Cardiac fibroblast (primary cell): Measurements from ENCODE around the gene CLEC2D.
"Not testable (repeated sequence)": the region's sequence is repeated elsewhere in the genome, so short reads cannot be mapped to it uniquely, and the experiment has no call there.

ENCODE experiments used
- DNase-seq, 2 donors: peaks; one replicate each; pipeline versions ENCODE4 v3.0.0 to v3.0.0-alpha.2; 2010; ENCODE audit warnings: low read depth in 2 of 2
- H3K4me3 ChIP-seq, 2 donors: replicated peaks in 1 of 2; 1 replicate in 1 of 2; 2 replicates in 1 of 2; pipeline ENCODE4 v1.5.1; 2011; ENCODE audit warnings: low read depth in 2 of 2, low read length in 2 of 2, mild to moderate bottlenecking in 2 of 2, moderate library complexity in 1 of 2
- CTCF ChIP-seq: IDR thresholded peaks from one replicate; pipeline ENCODE4 v1.5.1; 2011; ENCODE audit warnings: low read depth, mild to moderate bottlenecking, low read length, inconsistent platforms

The CLEC2D gene

GRCh38 chr12:9694241-9694640 is 24.7 kb downstream of the CLEC2D start:
- no peak for TF ChIP-seq CTCF
- no peak for DNase-seq
- H3K4me3 ChIP-seq, result no peak overlapping the region

GRCh38 chr12:9695150-9695549 is 25.6 kb downstream of the CLEC2D start:
- not testable (repeated sequence) for DNase-seq

GRCh38 chr12:9695661-9696060 is 26.1 kb downstream of the CLEC2D start:
- not testable (repeated sequence) for H3K4me3 ChIP-seq

More at GRCh38 chr12:9695150-9695549, 25.6 kb downstream of the CLEC2D start:
- H3K4me3 ChIP-seq, result not testable (repeated sequence)

GRCh38 chr12:9697619-9698018 is 28.1 kb downstream of the CLEC2D start:
- TF ChIP-seq CTCF, result no peak
- no peak for DNase-seq
- H3K4me3 ChIP-seq, result no peak overlapping the region

More at GRCh38 chr12:9695661-9696060, 26.1 kb downstream of the CLEC2D start:
- not testable (repeated sequence) for DNase-seq

GRCh38 chr12:9698681-9699080 is 29.2 kb downstream of the CLEC2D start:
- H3K4me3 ChIP-seq, result no peak overlapping the region
- no peak for DNase-seq
- TF ChIP-seq CTCF, result no peak

- no peak for TF ChIP-seq CTCF
- H3K4me3 ChIP-seq, result no peak overlapping the region
- DNase-seq, result no peak
Observed at GRCh38 chr12:9699269-9699897, 29.9 kb downstream of the CLEC2D start.

- no peak for TF ChIP-seq CTCF
- peak; percentile 32 to 42 for DNase-seq
- H3K4me3 ChIP-seq, result no peak overlapping the region
Observed at GRCh38 chr12:9699898-9700605, 30.5 kb downstream of the CLEC2D start.

GRCh38 chr12:9700606-9700956 is 31.1 kb downstream of the CLEC2D start:
- TF ChIP-seq CTCF, result no peak
- peak in 1 of 2 donors; percentile 33 for DNase-seq
- H3K4me3 ChIP-seq, result no peak overlapping the region
